ENCODE measurements around the gene CAB39L.
A peak's percentile ranks its signal among the peaks of the same experiment; 100 is the strongest.
"Not testable (repeated sequence)": the region's sequence is repeated elsewhere in the genome, so short reads cannot be mapped to it uniquely, and the experiment has no call there.

The CAB39L gene

GRCh38 chr13:49310251-49310650 is 133.6 kb downstream of the CAB39L start:
- DNase-seq (ENCODE audit: low spot score), result no peak

DNA sequence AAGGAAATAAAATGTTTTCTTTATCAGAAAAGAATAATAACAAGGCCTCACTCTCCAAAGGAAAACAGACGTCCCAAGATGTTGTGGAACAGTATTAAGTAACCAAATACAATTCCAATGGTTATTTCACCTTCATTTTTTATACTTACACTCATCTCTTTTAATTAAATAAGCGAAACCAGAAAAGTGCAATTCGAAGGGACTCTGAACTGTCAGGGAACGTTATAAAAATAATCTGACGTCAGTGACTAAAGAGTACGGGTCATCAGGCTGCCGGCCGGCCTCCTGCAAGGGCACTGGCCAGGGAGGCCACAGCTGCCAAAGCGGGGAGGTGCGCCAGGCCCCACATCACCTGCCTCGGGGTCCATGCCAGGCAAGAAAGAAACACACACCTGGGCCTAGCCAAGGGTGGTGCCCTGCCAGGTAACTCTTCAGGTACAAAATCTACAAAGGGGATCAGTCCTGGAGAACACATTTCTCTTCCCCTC is 134.9 kb downstream of the CAB39L start:
- DNase-seq (ENCODE audit: low spot score), result no peak

- DNase-seq (ENCODE audit: low spot score), result no peak
Measured at GRCh38 chr13:49308097-49308875, 135.6 kb downstream of the CAB39L start.

GRCh38 chr13:49307365-49307764 is 136.5 kb downstream of the CAB39L start:
- DNase-seq (ENCODE audit: low spot score), result no peak

DNA sequence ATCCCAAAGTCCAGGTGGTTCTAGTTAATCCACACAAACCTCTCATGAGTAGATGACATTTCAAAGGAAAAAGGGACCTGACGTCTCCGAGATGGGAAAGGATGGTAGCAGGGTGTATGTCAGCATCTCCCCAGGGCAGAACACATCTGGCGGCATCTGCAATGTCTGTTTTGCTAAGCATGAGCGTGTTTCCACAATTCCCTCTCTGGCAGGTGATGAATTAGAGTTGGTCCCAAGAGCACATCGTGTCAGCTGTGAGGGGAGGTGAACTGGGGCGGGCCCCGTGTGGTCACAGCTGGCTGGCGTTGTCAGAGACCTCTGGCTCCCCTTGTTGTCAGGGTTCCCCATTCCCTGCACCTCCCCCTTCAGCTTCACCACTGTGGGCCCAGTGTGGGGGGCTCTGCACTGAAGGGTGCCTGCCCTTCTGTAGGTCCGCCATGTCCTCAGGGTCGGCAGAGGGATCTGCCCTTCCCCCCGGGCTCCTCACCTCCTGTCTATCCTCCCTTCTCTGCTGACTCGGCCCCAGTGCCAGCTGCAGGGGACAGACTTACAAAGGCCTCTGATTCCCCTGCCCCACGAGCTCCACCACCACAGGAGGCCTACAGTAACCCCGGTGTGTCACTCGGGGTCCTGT is 138.0 kb downstream of the CAB39L start:
- no peak for DNase-seq (ENCODE audit: low spot score)

GRCh38 chr13:49304763-49305700 is 138.8 kb downstream of the CAB39L start:
- no peak for DNase-seq (ENCODE audit: low spot score)

- DNase-seq (ENCODE audit: low spot score), result no peak
Measured at GRCh38 chr13:49304356-49304755, 139.5 kb downstream of the CAB39L start.

DNA sequence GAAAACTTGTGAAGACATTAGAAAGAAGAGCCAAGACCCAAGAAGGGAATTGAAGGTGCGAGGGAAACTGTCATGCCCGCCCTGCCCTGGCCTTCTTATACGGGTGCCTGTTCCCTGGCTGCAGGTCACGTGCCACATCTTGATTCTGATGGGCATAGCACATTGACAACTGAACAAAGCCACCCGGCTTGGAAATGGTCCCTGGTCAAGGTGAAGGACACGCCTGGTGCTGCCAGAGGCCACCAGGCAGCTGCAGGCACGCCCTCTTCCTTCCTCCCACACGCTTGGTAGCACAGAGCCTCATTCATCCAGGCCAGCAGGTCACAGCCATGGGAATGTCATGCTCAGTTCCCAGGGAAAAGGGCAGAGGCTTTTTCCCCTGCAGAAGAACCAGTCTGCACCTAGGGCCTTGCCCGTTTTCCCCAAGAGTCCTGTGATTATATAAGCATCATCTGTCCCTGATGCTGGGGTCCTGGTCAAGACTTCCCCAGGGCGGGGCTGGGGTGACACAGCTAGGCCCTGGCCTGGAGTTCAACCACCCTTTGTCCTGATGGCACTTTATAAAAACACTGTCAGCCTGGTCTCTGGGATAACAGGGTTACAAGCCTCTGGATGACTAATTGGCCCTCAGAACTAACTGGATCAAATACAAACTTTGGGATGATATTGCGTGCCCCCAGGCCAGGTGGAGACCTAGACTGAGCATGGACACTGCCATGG is 140.2 kb downstream of the CAB39L start:
- DNase-seq (ENCODE audit: low spot score), result no peak

DNA sequence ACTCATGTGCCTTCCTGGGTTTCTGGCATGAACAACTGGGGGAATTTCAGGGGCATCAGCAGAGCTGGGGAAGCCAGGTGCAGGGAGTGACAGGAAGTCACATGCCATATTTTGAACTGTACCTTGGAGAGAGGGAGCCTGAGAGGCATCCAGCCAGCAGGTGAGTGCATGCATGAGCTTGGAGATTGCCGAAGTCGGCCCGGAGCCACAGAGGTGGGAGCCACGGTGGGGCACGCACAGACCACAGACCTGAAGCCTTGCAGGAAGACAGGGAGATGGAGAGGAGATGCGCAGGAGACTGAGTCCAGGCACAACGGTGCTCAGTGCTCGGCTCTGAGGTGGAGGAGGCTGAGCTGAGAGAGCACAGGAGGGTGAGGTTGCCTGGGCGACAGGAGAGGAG is 141.0 kb downstream of the CAB39L start:
- no peak for DNase-seq (ENCODE audit: low spot score)

GRCh38 chr13:49302222-49302621 is 141.6 kb downstream of the CAB39L start:
- no peak for DNase-seq (ENCODE audit: low spot score)

DNA sequence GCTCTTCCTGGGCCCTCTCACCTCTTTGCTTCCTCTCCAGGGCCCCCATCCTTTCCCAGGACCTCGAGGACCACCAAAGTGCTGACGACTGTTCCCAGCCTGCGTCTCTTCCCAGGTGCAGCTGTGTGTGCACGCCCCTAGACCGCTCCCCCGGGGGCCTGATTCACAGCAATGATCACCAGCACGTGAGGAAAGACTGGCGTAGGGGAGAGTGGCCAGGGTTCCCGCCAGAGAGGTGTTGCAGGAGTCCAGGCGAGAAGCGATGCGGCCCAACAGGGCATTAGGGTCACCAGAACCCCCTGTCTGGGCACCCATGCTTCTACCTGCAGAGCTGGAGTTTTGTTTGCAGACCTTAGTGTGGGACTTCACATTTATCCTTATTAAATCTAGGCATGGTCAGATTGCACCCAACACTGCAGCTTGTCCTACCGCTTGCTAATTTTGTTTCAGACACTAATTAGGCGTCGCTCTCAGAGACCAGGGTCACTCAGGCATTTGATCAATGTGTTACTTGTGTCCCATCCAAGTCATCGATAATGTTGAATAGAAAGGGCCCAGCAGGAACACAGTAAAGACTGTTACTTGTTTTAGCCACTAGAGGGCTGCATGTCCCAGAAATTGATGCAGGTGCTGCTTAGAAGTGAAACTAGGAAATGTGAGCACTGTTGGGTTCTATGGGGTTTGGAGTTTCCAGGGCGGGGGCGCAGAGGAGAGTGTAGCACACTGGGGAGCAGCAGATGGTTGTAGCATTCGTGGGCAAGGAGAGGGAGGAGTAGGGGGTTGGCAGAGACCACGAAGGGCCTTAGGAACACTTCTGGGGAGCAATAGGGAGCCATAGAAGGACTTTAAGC is 142.9 kb downstream of the CAB39L start:
- peak; percentile 79 for DNase-seq (ENCODE audit: low spot score)

DNA sequence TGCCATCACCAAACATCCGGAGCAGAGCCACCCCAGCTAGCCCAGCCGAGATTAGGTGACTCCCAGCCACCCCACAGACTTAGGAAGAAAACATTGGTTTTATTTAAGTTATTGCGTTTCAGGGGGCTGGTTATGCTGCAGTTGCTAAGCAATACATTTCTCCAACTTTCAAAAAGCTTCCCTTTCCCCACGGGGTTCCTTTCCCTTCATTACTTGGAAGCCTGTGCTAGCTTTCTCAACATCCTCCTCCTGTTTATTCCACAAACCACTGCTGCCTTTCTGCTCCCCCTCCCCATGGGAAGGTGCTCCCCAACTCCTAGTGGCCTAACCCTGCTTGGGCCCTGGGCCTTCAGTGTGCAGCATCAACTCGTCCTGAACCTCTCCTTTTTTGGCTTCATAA is 143.6 kb downstream of the CAB39L start:
- DNase-seq (ENCODE audit: low spot score), result no peak

GRCh38 chr13:49298903-49299605 is 144.8 kb downstream of the CAB39L start:
- no peak for DNase-seq (ENCODE audit: low spot score)

DNA sequence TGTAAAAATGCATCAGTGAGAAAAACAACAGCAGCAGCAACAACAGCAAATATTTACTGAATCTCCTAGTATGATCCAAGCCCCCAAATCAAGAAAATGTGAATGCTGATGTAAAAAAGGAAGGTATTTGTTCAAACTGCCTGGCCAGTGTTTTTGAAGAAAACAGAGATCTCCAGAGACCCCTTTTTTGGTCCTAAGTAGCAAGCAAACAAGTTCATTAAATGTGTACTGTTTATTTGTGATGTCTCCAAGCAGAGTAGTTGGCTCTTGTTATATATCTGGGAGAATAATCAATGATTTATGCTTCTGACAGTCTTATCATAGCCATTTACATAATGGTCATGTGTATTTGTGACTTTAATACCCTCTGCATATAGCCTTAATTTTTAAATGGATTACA is 145.4 kb downstream of the CAB39L start:
- DNase-seq (ENCODE audit: low spot score), result no peak

- DNase-seq (ENCODE audit: low spot score), result no peak
Measured at GRCh38 chr13:49297338-49297737, 146.5 kb downstream of the CAB39L start.

GRCh38 chr13:49296659-49297058 is 147.2 kb downstream of the CAB39L start:
- no peak for DNase-seq (ENCODE audit: low spot score)

DNA sequence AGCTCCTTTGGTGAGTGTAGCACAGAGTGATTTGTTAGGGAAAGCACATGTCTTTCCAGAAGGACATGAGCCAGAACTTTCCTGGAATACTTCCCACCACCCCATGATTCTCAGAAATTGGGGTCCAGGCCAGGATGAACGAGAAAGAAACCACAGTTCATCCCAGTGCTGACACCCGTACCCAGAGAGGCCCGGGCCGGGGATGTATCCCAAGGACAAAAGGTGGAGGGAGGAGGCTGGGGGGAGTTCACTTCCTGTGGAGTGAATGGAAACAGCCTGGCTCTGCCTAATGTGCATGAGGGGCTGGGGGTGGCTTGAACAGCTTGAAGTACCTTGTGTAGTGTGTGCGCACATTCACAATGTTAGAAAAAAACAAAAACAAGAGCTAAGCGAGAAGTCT is 148.6 kb downstream of the CAB39L start:
- no peak for DNase-seq (ENCODE audit: low spot score)

DNA sequence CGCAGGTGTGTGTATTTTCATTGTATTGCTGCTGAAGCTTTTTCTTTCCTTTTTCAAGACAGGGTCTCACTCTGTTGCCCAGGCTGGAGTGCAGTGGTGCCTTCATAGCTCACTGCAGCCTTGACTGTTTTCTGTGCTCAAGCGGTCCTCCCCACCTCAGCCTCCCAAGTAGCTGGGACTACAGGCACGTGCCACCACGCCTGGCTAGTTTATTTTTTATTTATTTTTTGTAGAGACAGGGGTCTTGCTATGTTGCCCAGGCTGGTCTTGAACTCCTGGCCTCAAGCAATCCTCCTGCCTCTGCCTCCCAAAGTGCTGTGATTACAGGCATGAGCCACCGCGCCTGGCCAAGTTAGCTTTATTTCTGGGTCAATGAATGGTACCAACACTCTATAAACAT is 149.1 kb downstream of the CAB39L start:
- DNase-seq (ENCODE audit: low spot score), result not testable (repeated sequence)

DNA sequence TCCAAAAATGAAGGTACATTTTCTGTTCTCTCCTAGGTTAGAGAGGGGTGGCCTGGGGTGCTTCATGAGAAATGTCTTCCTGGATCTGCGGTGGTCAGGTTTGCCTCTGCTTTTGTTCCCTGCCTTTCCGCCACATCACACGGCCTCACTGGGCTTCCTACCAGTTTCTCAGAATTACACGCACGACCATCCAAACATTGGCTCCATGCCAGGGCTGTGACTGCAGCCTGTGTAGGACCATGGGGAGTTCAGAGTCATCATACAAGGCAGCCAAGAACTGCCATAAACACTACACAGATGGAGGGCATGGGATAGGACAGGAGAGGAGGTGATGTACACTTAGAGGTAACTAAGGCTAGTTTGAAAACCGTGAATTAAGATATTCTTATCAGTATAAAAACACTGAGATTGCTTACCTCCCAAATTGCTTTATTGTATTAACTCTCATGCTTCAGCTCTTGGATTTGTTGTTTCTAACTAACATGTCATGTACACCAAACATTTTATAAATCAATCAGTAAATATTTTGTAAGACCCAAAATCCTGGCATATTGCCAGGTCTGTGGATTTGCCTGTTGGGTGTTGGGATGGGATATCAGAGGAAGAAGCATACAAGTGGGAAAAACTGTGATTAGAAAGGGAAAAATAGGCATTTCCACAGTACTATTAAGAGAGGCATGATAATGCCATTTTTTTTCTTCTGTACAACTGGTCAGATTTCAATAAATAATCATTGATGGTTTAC is 150.9 kb downstream of the CAB39L start:
- DNase-seq (ENCODE audit: low spot score), result no peak

- no peak for DNase-seq (ENCODE audit: low spot score)
Measured at GRCh38 chr13:49288458-49288857, 155.4 kb downstream of the CAB39L start.

Measured in iPS-NIHi11 (cell line).